HT1080 (cell line): ENCODE results near the gene NDOR1. TPM values are rescaled to one million over a fixed set of nuclear protein-coding genes. Genes with fewer than 3 reads are reported as not detected.
"Not testable (repeated sequence)": the region's sequence is repeated elsewhere in the genome, so short reads cannot be mapped to it uniquely, and the experiment has no call there.

Experiments
- DNase-seq: peaks from one replicate; pipeline ENCODE4 v3.0.0-alpha.2; 2015; ENCODE audit warnings: low read depth
- small RNA-seq: library from RNA; depleted of rRNA; stranded (forward); fragments of <200 nt; gene quantifications from one replicate; pipeline ENCODE3, GENCODE V24; 2014
- total RNA-seq: library from RNA; depleted of rRNA; stranded (reverse); fragments of >200 nt; shearing (Covaris generic); gene quantifications from 2 replicates; pipeline ENCODE4 v1.2.3, GENCODE V29; 2014; rRNA removed

The NDOR1 gene
- total RNA-seq, 1 experiment from 2014 or later, result 26.2 TPM

- DNase-seq, result peak; percentile 38
Observed at GRCh38 chr9:137255448-137256114, 50.1 kb downstream of the NDOR1 start.

- no peak for DNase-seq
Observed at GRCh38 chr9:137256362-137256761, 50.9 kb downstream of the NDOR1 start.

DNA sequence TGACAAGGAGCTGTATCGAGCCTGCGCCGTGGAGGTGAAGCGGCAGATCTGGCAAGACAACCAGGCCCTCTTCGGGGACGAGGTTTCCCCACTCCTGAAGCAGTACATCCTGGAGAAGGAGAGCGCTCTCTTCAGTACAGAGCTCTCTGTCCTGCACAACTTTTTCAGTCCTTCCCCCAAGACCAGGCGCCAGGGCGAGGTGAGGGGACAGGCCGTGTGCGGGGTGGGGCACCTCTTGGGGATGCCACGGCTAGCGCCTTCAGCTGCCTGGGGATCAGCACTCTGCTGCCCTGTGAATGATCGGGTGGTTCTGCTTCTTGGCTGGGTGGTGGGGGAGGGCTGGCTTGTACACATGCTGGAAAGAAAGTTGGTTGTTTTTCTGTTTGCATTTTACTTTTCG is 51.4 kb downstream of the NDOR1 start:
- no peak for DNase-seq

GRCh38 chr9:137262173-137262908 is 56.8 kb downstream of the NDOR1 start:
- DNase-seq, result not testable (repeated sequence)

DNA sequence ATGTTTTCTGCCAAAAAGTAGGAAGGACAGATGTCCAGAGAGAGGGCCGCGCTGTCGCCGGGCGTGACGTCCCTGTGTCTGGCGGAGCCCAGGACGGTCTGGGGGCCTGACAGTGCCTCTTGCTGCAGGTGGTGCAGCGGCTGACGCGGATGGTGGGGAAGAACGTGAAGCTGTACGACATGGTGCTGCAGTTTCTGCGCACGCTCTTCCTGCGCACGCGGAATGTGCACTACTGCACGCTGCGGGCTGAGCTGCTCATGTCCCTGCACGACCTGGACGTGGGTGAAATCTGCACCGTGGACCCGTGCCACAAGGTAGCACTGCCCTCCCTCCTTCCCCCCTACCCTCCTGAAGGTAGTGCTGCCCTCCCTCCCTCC is 57.4 kb downstream of the NDOR1 start:
- DNase-seq, result no peak

- DNase-seq, result no peak
Observed at GRCh38 chr9:137263506-137263905, 58.0 kb downstream of the NDOR1 start.

DNA sequence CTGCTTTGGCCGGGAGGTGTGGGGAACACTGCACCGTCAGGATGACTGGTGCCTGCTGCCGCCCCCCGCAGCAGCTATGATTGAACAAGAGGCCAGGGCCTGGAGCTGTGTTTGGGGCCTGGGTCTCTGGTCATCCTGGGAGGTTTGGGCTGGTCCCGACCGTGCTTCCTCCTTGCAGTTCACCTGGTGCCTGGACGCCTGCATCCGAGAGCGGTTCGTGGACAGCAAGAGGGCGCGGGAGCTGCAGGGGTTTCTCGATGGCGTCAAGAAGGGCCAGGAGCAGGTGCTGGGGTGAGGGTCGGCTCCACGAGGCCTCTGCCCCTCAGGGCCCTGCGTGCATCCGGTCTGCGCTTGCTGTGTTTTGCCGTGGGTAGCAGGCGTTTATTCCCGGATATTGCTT is 58.6 kb downstream of the NDOR1 start:
- DNase-seq, result no peak

- no peak for DNase-seq
Observed at GRCh38 chr9:137265496-137266161, 60.1 kb downstream of the NDOR1 start.

DNA sequence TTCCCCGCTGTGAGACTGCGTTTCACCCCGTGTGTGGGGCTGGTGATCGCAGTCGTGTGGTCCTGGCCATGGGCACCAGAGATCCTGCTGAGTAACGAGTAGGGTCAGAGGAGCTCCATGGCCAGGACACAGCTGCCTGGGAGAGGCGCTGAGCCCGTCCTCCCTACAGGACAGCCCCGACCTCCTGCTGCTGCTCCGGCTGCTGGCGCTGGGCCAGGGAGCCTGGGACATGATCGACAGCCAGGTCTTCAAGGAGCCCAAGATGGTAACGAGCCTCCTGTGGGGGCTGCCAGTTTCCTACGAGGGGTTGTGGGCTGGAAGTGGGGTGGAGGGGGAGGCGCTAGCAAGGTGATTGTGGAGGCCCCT is 60.6 kb downstream of the NDOR1 start:
- DNase-seq, result no peak

Small RNAs within 50 kb of the gene (small RNA-seq; reads per million reads assigned to genes)
- not detected for gene MIR3621

Other genes starting within 250 kb of the NDOR1 start
- not detected in 2 replicates for gene PTGDS, start 228.2 kb upstream of the NDOR1 start, total RNA-seq
- not detected in 2 replicates for gene LCNL1, start 222.7 kb upstream of the NDOR1 start, total RNA-seq
- 68.0 and 77.8 TPM in 2 replicates for gene PAXX, start 213.3 kb upstream of the NDOR1 start, total RNA-seq
- gene CLIC3, start 209.1 kb upstream of the NDOR1 start, total RNA-seq, result 1.0 and 1.7 TPM in 2 replicates
- 7.5 and 9.0 TPM in 2 replicates for gene ABCA2, start 177.5 kb upstream of the NDOR1 start, total RNA-seq
- not detected in 2 replicates for gene FUT7, start 173.6 kb upstream of the NDOR1 start, total RNA-seq
- gene NPDC1, start 159.5 kb upstream of the NDOR1 start, total RNA-seq, result 31.5 and 39.2 TPM in 2 replicates
- not detected in 2 replicates for gene ENTPD2, start 151.6 kb upstream of the NDOR1 start, total RNA-seq
- 58.5 and 69.2 TPM in 2 replicates for gene SAPCD2, start 135.1 kb upstream of the NDOR1 start, total RNA-seq
- gene UAP1L1, start 128.2 kb upstream of the NDOR1 start, total RNA-seq, result 12.0 and 15.6 TPM in 2 replicates
- 56.1 and 59.3 TPM in 2 replicates for gene MAN1B1, start 118.7 kb upstream of the NDOR1 start, total RNA-seq
- gene DPP7, start 91.0 kb upstream of the NDOR1 start, total RNA-seq, result 43.8 and 45.5 TPM in 2 replicates
- not detected in 2 replicates for gene GRIN1, start 66.5 kb upstream of the NDOR1 start, total RNA-seq
- not detected in 2 replicates for gene LRRC26, start 35.6 kb upstream of the NDOR1 start, total RNA-seq
- not detected in 2 replicates for gene TMEM210, start 33.6 kb upstream of the NDOR1 start, total RNA-seq
- gene ANAPC2, start 17.1 kb upstream of the NDOR1 start, total RNA-seq, result 18.5 and 27.2 TPM in 2 replicates
- 101 and 138 TPM in 2 replicates for gene SSNA1, start 17.0 kb upstream of the NDOR1 start, total RNA-seq
- 12.0 and 13.6 TPM in 2 replicates for gene TPRN, start 5.0 kb upstream of the NDOR1 start, total RNA-seq
- 63.4 and 65.8 TPM in 2 replicates for gene TMEM203, start 52 bp upstream of the NDOR1 start, total RNA-seq
- 0.10 and 0.96 TPM in 2 replicates for gene RNF208, start 16.5 kb downstream of the NDOR1 start, total RNA-seq
- gene CYSRT1, start 19.5 kb downstream of the NDOR1 start, total RNA-seq, result 1.1 and 1.4 TPM in 2 replicates
- gene RNF224, start 21.8 kb downstream of the NDOR1 start, total RNA-seq, result not detected in 2 replicates
- gene SLC34A3, start 25.2 kb downstream of the NDOR1 start, total RNA-seq, result not detected in 2 replicates
- gene TUBB4B, start 35.6 kb downstream of the NDOR1 start, total RNA-seq, result 624 and 993 TPM in 2 replicates
- not detected in 2 replicates for gene STPG3, start 45.6 kb downstream of the NDOR1 start, total RNA-seq
- gene NELFB, start 49.6 kb downstream of the NDOR1 start, total RNA-seq, result 78.8 and 83.3 TPM in 2 replicates
- 66.1 and 74.7 TPM in 2 replicates for gene TOR4A, start 72.0 kb downstream of the NDOR1 start, total RNA-seq
- gene NRARP, start 96.6 kb downstream of the NDOR1 start, total RNA-seq, result 0.30 and 0.90 TPM in 2 replicates
- 3.5 and 4.7 TPM in 2 replicates for gene EXD3, start 217.5 kb downstream of the NDOR1 start, total RNA-seq
- gene NOXA1, start 217.7 kb downstream of the NDOR1 start, total RNA-seq, result 0.10 TPM in 1 of 2 replicates, not detected in the other
- gene ENTPD8, start 235.7 kb downstream of the NDOR1 start, total RNA-seq, result not detected in 2 replicates